Measurements from ENCODE around the gene ZNF598.

- no peak for TF ChIP-seq CTCF (IDR thresholded peaks at IDR 0.05)
- TF ChIP-seq POLR2A (IDR thresholded peaks at IDR 0.05), result no peak
Measured at GRCh38 chr16:1980030-1980769, 29.4 kb downstream of the ZNF598 start.

All from lower leg skin (tissue), 3 donors.